ENCODE measurements around the gene MAIP1. TPM values are rescaled to one million over a fixed set of nuclear protein-coding genes. Genes with fewer than 3 reads are reported as not detected.

The MAIP1 gene
- polyA plus RNA-seq, 1 experiment = 11.3 TPM

- DNase-seq (ENCODE audit: low read depth) = no peak
- CTCF ChIA-PET = interaction anchor here (1.2 kb wide), 1 partner anchor 15 kb away, joined by 3 read pairs; no protein-coding TSS in a partner anchor
- POLR2A ChIA-PET = no interaction called here
Observed at GRCh38 chr2:199958014-199958413, 2.6 kb downstream of the MAIP1 start.

GRCh38 chr2:199962203-199962602 is 6.8 kb downstream of the MAIP1 start:
- no peak overlapping the region for H3K4me3 ChIP-seq (ENCODE audit: low read depth, low read length)
- ChIA-PET CTCF (interaction anchor here (0.9 kb wide), 1 partner anchor 11 kb away, joined by 3 read pairs; no protein-coding TSS in a partner anchor), POLR2A (no interaction called here)
- no peaks in the 10 kb centered on the region for H3K27me3 ChIP-seq (ENCODE audit: control insufficient read depth, insufficient read depth, low read length)
- H3K36me3 ChIP-seq (ENCODE audit: control insufficient read depth, insufficient read depth, low read length) = peaks cover 7% of the 10 kb centered on the region
- TF ChIP-seq CTCF (IDR thresholded peaks at IDR 0.05; ENCODE audit: insufficient read depth, low read depth, low read length) = no peak
- no peak for DNase-seq (ENCODE audit: low read depth)

More at GRCh38 chr2:199958014-199958413, 2.6 kb downstream of the MAIP1 start:
- Histone ChIP-seq H3K36me3 (ENCODE audit: control insufficient read depth, insufficient read depth, low read length) (peaks cover 6% of the 10 kb centered on the region), H3K27me3 (ENCODE audit: control insufficient read depth, insufficient read depth, low read length) (no peaks in the 10 kb centered on the region), H3K4me3 (ENCODE audit: low read depth, low read length) (no peak overlapping the region)
- no peak for TF ChIP-seq CTCF (IDR thresholded peaks at IDR 0.05; ENCODE audit: insufficient read depth, low read depth, low read length)

DNA sequence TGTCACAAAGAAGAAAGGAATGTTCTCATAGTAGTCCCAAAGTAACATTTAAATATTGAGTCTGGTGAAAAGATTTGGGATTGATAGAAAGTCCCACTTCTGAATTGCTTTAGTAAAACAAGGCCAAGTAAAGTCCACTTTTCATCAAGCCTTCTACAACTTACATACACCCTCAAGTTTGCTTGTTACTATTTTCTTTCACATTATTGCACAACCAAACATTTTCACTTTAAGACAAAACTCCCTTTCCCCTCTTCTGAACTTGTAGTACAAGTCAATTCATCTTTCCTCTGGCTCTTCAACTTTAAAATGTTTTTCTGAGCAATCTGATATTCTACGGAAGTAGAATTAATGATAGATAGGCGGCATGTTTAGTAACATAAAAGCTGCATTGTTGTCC is 11.0 kb downstream of the MAIP1 start:
- H3K36me3 ChIP-seq (ENCODE audit: control insufficient read depth, insufficient read depth, low read length) = peaks cover 4% of the 10 kb centered on the region
- H3K4me3 ChIP-seq (ENCODE audit: low read depth, low read length) = no peak overlapping the region
- no peak for TF ChIP-seq CTCF (IDR thresholded peaks at IDR 0.05; ENCODE audit: insufficient read depth, low read depth, low read length)
- ChIA-PET CTCF (interaction anchor here (0.7 to 1.5 kb wide), 2 partner anchors 515 to 737 kb away, joined by 3 read pairs; no protein-coding TSS in a partner anchor), POLR2A (no interaction called here)
- DNase-seq (ENCODE audit: low read depth) = no peak
- H3K27me3 ChIP-seq (ENCODE audit: control insufficient read depth, insufficient read depth, low read length) = no peaks in the 10 kb centered on the region

- Histone ChIP-seq H3K36me3 (ENCODE audit: control insufficient read depth, insufficient read depth, low read length) (peaks cover 4% of the 10 kb centered on the region), H3K4me3 (ENCODE audit: low read depth, low read length) (no peak overlapping the region), H3K27me3 (ENCODE audit: control insufficient read depth, insufficient read depth, low read length) (no peaks in the 10 kb centered on the region)
- TF ChIP-seq CTCF (IDR thresholded peaks at IDR 0.05; ENCODE audit: insufficient read depth, low read depth, low read length) = no peak
- DNase-seq (ENCODE audit: low read depth) = no peak
- ChIA-PET POLR2A (no interaction called here), CTCF (interaction anchor here (0.6 to 0.7 kb wide), 2 partner anchors 9 to 736 kb away, joined by 3 read pairs; no protein-coding TSS in a partner anchor)
Observed at GRCh38 chr2:199966976-199967375, 11.6 kb downstream of the MAIP1 start.

DNA sequence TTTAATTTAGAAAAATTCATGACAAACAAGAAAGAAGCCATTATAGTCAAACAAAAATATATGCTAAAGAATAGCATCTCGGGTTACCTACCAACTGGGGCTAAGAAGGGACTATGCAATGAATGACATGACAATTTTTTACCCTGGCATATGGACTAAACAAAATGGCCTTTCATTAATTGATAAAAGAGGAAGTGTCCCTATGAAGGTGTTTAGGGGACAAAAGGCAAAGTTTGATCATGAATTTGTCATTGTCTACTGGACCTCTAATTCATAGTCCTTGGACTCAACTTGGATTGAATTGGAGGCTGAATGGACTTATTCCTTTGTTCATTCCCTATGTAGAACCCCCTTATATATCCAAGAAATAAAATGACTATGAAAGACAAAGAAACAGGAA is 12.7 kb downstream of the MAIP1 start:
- ChIA-PET POLR2A (no interaction called here), CTCF (interaction anchor here (0.8 kb wide), 1 partner anchor 401 kb away, joined by 3 read pairs; no protein-coding TSS in a partner anchor)
- no peak for TF ChIP-seq CTCF (IDR thresholded peaks at IDR 0.05; ENCODE audit: insufficient read depth, low read depth, low read length)
- DNase-seq (ENCODE audit: low read depth) = no peak
- Histone ChIP-seq H3K36me3 (ENCODE audit: control insufficient read depth, insufficient read depth, low read length) (peaks cover 2% of the 10 kb centered on the region; the same call in 1 of the 2 replicates), H3K27me3 (ENCODE audit: control insufficient read depth, insufficient read depth, low read length) (no peaks in the 10 kb centered on the region), H3K4me3 (ENCODE audit: low read depth, low read length) (no peak overlapping the region)
